ENCODE data around the gene FRMPD4.

FRMPD4 gene

GRCh38 chrX:12685541-12685940 is 547.3 kb downstream of the FRMPD4 start:
- no peak for DNase-seq

- no peak for DNase-seq
Measured at GRCh38 chrX:12686331-12686730, 548.1 kb downstream of the FRMPD4 start.

DNA sequence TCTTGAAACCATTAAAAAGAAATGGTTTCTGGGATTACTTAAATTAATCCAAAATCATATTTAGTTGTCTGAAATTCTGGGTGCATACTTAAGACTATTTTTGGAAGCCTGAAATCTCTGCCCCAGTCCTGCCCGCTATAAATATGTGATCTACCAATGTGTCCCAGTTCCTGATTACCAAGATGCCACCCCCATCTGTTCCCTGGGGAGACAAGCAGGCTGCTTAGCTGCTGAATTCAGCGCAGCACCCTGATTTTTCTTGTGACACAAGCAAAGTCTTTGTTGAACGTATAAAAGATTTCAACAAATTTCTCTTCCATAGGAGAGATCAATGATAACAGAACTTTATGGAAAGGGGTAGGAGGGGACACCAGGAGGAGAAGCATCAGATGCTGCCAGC is 552.4 kb downstream of the FRMPD4 start:
- DNase-seq = no peak

DNA sequence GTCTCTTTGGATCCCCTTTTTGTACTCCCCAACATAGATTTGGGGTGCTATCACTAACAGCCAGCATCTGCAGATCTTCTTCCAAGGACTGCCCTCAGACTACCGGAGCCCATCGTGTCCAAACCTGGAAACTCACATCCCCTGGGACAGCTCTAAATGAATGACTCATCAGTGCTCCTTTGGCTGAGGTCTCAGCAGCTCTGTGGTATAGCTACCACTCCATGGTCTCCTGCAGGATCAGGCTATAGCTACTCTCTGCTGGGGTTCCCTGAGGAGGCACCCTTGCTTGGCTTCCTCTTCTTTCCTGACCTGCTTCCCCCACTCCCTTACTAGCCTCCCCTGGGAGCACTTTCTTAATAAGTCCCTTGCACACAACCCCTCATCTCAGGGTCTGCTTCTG is 555.5 kb downstream of the FRMPD4 start:
- DNase-seq = no peak

- DNase-seq = no peak
Measured at GRCh38 chrX:12700745-12701144, 562.5 kb downstream of the FRMPD4 start.

DNA sequence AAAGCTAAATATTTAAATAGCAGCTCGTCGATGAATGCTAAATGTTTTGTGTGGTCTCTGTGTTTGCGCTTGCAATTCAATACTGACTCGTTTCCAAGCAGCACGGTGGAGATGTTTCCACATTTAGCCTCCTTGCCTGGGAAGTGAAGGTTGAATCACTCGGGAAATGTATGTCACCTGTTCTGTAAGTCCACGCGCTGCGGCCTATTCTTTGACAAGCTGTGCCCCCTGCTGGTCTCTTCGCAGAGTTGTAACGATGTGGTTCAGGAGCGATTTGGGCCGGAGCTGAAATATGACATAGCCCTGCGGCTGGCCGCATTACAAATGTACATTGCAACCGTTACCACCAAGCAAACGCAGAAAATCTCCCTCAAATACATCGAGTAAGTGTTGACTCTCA is 563.4 kb downstream of the FRMPD4 start:
- no peak for DNase-seq

GRCh38 chrX:12702509-12703091 is 564.3 kb downstream of the FRMPD4 start:
- DNase-seq = no peak

- DNase-seq = no peak
Measured at GRCh38 chrX:12704706-12705105, 566.4 kb downstream of the FRMPD4 start.

DNA sequence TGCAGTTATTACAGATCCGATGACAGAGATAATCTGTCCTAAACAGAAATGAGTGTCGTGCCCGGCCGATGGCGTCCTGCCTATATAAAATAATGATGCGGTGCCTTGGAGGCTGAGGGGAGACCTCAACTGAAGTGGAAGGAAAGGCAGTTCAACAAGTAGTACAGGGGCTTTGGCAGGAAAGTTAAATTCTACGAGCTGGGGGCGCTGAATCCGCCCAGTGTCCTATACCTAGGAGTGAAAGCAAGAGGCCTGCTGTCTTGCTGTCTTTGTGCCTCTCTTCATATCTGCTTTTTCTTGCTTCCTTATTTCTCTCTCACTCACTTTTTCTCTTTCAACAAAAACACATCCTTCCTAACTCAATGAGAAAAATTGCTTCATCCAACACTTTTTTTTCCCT is 570.8 kb downstream of the FRMPD4 start:
- no peak for DNase-seq

DNA sequence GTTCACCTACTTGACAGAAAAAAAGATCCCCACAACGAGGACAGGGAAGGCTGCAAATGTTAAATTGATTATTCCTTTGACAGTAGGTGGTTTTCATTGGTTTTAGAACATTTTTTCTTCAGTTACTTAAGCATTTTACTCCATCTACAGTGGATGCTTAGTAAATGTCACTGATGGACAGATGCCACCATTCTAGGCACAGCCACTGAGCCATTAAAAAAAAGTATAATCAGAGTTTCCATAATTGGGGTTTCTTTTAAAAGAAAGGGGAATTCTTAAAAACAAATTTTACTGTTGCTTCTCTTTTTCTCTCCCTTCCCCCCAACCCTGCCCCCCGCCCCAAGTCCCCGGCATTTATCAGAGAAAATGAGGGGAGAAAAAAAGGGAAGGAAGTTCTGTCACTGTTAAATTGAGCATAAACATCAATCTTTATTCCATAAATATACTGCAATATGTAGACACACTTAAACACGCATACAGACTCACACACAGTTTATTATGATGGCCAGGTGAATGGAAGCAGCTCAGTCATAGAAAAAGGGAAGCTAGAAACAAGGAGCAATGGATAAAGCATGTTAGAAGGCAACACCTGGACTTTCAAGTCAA is 573.3 kb downstream of the FRMPD4 start:
- DNase-seq = no peak

DNA sequence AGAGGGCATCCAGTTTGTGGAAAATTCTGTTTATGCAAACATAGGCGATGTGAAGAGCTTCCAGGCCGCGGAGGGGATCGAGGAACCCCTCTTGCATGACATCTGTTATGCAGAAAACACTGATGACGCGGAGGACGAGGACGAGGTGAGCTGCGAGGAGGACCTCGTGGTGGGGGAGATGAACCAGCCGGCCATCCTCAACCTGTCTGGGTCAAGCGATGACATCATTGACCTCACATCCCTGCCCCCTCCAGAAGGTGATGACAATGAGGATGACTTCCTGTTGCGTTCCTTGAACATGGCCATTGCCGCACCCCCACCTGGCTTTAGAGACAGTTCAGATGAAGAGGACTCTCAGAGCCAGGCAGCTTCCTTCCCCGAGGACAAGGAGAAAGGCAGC is 578.3 kb downstream of the FRMPD4 start:
- no peak for DNase-seq

DNA sequence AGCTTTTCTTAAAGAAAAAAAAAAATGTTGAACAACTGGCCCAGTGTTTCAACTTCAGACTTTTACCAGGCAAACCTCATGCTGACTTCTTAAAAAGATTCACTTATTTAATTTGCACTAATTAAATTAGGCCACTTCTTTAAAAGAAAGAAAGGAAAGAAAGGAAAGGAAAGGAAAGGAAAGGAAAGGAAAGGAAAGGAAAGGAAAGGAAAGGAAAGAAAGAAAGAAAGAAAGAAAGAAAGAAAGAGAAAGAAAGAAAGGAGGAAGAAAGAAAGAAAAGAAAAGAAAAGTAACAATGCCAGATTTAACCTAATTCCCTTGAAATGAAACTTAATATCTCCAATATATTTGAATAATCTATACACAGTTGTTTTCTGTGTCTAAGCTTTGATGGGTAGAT is 581.6 kb downstream of the FRMPD4 start:
- no peak for DNase-seq

DNA sequence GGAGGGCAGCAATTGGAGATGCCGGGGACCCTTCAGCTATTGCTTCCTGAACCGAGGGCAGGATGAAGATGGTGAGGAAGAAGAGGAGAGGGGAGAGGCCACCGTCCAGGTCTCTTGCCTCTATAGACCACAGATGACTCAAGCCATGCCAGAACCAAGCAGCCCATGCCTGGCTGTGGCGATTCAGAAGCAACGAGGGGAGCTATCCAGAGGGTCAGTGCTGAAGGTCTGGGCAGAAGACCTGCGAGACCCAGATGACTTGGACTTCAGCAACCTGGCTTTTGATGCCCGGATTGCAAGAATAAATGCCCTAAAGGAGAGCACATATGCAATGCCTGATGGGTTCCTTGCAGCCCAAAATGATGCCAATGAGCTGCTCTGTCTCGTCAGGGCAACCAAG is 582.8 kb downstream of the FRMPD4 start:
- no peak for DNase-seq

GRCh38 chrX:12722314-12722713 is 584.0 kb downstream of the FRMPD4 start:
- DNase-seq = no peak

DNA sequence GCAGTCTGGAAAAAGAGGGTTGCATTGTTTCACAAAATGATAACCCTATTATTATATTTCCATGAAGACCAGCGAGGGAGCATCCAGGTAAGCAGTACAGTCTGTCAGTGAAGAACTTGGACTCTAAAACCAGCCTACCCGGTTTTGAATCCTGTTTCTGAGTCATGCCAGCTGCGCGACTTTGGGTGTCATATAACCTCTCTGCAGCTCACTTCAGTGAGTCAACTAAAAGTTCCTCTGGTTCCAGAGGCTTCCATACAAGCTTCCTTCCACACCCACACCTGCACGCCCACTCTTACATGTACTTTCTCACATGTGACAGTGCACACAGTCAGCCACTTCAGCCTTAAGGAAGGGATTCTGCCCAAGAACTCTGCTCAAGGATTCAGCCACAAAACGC is 603.1 kb downstream of the FRMPD4 start:
- no peak for DNase-seq

- no peak for DNase-seq
Measured at GRCh38 chrX:12747433-12747832, 609.2 kb downstream of the FRMPD4 start.

DNA sequence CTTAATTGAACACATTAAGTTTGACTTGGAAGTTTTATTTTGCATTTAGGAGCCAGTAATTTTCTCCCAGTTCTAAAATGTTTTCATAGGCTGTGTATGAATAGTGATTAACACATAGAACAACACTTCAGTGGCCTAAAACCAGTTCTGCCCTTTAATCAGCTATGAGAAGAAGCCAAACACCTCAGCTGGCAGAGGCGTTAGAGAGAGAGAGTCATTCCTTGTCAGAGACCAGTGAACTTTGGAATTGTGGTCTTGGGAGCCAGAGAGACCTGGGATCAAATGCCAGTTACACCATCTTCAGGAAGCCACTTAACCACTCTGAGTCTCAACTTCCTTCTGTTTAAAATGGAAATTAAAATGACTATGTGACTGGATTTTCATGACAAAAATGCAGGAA is 613.6 kb downstream of the FRMPD4 start:
- DNase-seq = no peak

- no peak for DNase-seq
Measured at GRCh38 chrX:12753366-12753765, 615.1 kb downstream of the FRMPD4 start.

DNA sequence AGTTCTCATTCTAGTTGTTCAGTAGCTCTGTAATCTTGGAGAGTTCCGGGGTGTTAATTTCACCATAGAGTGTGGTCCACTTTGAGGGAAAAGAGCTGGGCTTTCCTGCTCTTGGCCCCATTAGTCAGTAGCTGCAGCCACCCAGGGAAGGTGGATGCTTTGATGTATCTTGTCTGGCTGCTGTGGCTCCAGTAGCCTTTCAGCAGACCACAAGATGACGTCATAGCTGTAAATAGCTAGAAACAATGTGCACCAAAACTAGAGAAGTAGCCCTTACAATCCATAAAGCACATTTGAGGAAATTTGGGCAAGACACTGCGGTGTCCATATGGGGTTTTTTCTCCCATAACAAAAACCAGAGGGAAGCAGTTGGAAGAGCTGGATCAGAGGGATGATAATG is 620.0 kb downstream of the FRMPD4 start:
- no peak for DNase-seq

DNA sequence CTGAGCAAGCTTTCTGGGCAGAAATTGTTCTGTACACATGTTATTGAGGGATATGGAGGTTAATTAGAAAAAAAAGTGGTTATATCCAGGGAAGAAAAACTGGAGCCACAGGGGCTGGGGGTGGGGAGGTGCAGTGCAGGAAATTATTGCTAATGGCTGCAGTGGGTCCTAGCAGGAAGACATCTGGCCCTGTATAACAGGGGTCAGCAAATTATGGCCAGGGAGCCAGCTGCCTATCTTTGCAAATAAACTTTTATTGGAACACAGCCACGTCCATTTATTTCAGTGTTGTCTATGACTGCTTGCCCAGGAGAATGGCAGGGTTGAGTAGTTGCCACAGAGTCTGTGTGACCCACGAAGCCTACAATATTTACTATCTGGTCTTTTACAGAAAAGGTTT is 629.6 kb downstream of the FRMPD4 start:
- DNase-seq = no peak

- DNase-seq = no peak
Measured at GRCh38 chrX:12768491-12768890, 630.2 kb downstream of the FRMPD4 start.

DNA sequence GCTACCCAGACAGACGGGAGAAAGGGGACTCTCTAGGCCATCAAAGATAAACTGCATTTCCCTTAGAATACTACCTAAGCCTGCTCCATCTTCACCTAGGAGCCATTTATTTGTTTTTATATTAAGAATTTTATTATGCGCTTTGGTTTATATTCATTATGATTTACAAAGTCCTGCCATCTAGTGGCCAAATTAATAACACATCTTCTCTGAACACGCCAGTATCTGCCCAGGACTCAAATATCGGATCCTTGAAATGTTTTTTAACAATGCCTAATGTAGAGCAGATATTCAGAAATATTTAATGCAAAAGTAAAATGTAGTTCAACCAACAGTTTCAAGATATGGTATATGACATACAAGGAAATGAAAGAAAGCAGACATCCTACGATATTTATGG is 632.2 kb downstream of the FRMPD4 start:
- no peak for DNase-seq

DNA sequence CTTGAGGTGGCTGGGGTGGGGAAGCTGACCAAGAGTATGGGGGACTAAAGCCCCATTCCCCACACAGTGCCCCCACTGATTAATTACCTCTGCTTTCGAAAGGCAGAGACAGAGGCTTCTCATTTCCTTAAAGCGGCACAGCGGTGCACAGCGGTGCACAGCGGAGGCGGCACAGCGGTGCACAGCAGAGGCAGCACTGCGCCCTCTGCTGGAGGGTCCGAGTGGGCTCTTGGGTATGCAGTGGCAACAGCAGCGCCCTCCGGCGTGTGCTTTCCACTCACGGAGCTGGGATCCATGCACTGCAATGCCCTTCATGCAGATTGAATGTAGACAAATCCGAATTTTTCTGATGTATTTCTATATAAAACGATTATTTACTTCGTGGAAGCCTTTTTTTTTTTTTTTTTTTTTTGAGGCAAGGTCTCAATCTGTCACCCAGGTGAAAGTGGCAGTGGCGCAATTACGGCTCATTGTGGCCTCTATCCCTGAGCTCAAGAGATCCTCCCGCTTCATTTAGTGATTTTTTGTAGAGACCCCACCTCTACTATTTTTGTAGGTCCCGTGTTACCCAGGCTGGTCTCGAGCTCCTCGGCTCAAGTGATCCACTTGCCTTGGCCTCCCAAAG is 633.3 kb downstream of the FRMPD4 start:
- DNase-seq = peak; percentile 61

Measured in activated CD8-positive, alpha-beta memory T cell treated with anti-CD3 and anti-CD28 coated beads, Interleukin-2, amount 50 U/mL, for 4 hours (primary cell).